Measurements from ENCODE around the gene BABAM2. TPM values are rescaled to one million over a fixed set of nuclear protein-coding genes. Genes with fewer than 3 reads are reported as not detected.

The BABAM2 gene
- total and polyA plus RNA-seq, 9 of the 15 experiments (the other 6 are each of a cell fraction or from before 2014, with no cell fraction given) = 10.9 to 37.4 (median 25.6) TPM

DNA sequence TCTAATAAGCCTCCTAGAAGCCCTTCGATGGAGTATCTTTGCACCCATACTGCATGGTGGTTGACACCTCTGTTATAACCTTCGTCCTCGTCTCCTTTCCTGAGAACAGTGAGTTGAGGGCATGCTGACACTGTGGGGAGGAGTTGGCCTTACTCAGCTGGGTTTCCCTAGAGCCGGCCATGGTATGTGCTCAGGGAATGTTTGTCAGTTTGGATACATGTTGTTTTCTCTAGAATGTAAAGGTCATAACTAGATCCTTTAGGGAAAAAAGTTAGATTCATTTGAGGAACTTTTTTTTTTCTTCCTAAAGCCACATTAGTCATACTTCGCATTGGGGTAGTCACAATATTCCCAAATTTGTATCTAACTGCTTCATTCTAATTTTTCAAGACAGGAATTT, 396.1 kb downstream of the BABAM2 start (continued):
- TF ChIP-seq, protein P1, sequence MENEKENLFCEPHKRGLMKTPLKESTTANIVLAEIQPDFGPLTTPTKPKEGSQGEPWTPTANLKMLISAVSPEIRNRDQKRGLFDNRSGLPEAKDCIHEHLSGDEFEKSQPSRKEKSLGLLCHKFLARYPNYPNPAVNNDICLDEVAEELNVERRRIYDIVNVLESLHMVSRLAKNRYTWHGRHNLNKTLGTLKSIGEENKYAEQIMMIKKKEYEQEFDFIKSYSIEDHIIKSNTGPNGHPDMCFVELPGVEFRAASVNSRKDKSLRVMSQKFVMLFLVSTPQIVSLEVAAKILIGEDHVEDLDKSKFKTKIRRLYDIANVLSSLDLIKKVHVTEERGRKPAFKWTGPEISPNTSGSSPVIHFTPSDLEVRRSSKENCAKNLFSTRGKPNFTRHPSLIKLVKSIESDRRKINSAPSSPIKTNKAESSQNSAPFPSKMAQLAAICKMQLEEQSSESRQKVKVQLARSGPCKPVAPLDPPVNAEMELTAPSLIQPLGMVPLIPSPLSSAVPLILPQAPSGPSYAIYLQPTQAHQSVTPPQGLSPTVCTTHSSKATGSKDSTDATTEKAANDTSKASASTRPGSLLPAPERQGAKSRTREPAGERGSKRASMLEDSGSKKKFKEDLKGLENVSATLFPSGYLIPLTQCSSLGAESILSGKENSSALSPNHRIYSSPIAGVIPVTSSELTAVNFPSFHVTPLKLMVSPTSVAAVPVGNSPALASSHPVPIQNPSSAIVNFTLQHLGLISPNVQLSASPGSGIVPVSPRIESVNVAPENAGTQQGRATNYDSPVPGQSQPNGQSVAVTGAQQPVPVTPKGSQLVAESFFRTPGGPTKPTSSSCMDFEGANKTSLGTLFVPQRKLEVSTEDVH (IDR thresholded peaks at IDR 0.05; ENCODE audit: low read depth, partially characterized antibody) = no peak
- TF ChIP-seq SREBF1 (IDR thresholded peaks at IDR 0.05; ENCODE audit: borderline replicate concordance, low read depth, low read length) (no peak), GABPB2 (CRISPR knock-in tag; conservative IDR thresholded peaks at IDR 0.05) (no peak), ZSCAN32 (CRISPR knock-in tag; IDR thresholded peaks at IDR 0.05) (no peak), STAT5A (IDR thresholded peaks at IDR 0.05; ENCODE audit: borderline replicate concordance, low read length) (no peak), ZC3H8 (IDR thresholded peaks at IDR 0.05) (no peak), FOXJ2 (tag; IDR thresholded peaks at IDR 0.05) (no peak), ZNF830 (CRISPR knock-in tag; IDR thresholded peaks at IDR 0.05) (no peak), RAD51 (IDR thresholded peaks at IDR 0.05; ENCODE audit: borderline replicate concordance, low read depth) (no peak), ZNF644 (tag; IDR thresholded peaks at IDR 0.05; ENCODE audit: low read depth) (no peak)
